SK-N-SH (cell line): Measurements from ENCODE around the gene AJM1.

Source experiments
- JUND ChIP-seq: IDR thresholded peaks from 2 replicates; pipeline ENCODE4 v1.4.0; 2012
- NRF1 ChIP-seq: IDR thresholded peaks from 2 replicates; pipeline ENCODE4 v1.6.1; 2012; ENCODE audit warnings: low read depth, mild to moderate bottlenecking, low read length
- POLR2AphosphoS5 ChIP-seq: IDR thresholded peaks from 2 replicates; pipeline ENCODE4 v1.6.1; 2012; ENCODE audit warnings: low read depth, low read length
- TAF1 ChIP-seq: IDR thresholded peaks from 2 replicates; pipeline ENCODE4 v1.6.1; 2012; ENCODE audit warnings: low read depth, mild to moderate bottlenecking, low read length, moderate library complexity, borderline replicate concordance

DNA sequence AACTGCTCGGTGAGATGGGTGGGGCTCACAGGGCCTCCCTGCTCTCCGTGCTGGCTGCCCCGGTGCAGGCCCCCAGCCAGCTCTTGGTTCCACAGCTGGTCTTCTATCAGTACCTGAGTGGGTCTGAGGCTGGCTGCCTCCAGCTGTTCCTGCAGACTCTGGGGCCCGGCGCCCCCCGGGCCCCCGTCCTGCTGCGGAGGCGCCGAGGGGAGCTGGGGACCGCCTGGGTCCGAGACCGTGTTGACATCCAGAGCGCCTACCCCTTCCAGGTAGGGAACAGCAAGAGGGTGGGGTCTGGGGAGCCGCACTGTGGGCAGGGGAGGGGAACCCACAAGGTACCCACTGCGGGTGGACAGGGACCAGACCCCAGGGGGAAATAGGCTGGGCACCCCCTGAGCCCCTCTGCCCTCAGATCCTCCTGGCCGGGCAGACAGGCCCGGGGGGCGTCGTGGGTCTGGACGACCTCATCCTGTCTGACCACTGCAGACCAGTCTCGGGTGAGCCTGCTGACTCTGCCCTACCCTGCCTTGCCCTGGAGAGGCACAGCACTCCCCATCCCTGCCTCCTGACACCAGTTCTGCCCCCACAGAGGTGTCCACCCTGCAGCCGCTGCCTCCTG lies 12.7 kb downstream of the AJM1 start:
- TF ChIP-seq POLR2AphosphoS5 (no peak), JUND (no peak), NRF1 (no peak), TAF1 (no peak)
